ENCODE results near the gene ENOX1. TPM values are rescaled to one million over a fixed set of nuclear protein-coding genes. Genes with fewer than 3 reads are reported as not detected.

Gene ENOX1
- total and polyA plus RNA-seq, 2 of the 8 experiments (the other 6 are each of a cell fraction or from before 2014, with no cell fraction given), result 0.23 to 0.37 TPM

DNA sequence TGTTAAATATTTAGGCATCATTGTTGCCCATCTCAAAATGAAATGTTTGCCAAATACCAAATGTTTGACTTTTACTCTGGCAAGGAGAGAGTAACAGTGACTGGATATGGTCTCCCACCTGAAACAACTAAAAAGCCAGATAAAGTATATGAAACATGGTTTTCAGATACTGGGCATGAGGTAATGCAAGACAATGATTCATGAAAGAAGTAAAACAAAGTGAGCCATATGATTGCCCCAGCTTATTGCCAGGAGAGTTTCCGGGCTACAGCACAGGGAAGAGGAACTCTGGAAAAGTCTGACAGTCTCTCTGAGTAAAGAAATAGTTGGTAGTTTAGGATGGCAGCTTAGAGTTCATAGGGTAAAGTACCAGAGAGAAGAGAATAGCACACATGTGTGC, 408.8 kb downstream of the ENOX1 start (continued):
- TF ChIP-seq SIRT6 (IDR thresholded peaks at IDR 0.05; ENCODE audit: low read length), result no peak
- no peak for TF ChIP-seq HDAC2 (IDR thresholded peaks at IDR 0.05; ENCODE audit: borderline replicate concordance in 1 of 2, low read depth in 2 of 2, low read length in 2 of 2)
- TF ChIP-seq NANOG (IDR thresholded peaks at IDR 0.05; ENCODE audit: insufficient read depth, low read depth, low read length, poor library complexity, severe bottlenecking), result no peak

All from H1 (cell line).